GM04504 (cell line): Measurements from ENCODE around the gene SCO2.
A peak's percentile ranks its signal among the peaks of the same experiment; 100 is the strongest.

Experiments used
- DNase-seq: peaks from one replicate; pipeline ENCODE4 v3.0.0-alpha.2; 2012; ENCODE audit warnings: low read depth

The SCO2 gene

GRCh38 chr22:50498322-50498890, 27.0 kb downstream of the SCO2 start:
- DNase-seq, result peak; percentile 32

- DNase-seq, result no peak
Measured at GRCh38 chr22:50497093-50497492, 28.3 kb downstream of the SCO2 start.

GRCh38 chr22:50490531-50491308, 34.7 kb downstream of the SCO2 start:
- no peak for DNase-seq

- DNase-seq, result no peak
Measured at GRCh38 chr22:50489363-50490243, 35.8 kb downstream of the SCO2 start.

- DNase-seq, result no peak
Measured at GRCh38 chr22:50488886-50489285, 36.5 kb downstream of the SCO2 start.

DNA sequence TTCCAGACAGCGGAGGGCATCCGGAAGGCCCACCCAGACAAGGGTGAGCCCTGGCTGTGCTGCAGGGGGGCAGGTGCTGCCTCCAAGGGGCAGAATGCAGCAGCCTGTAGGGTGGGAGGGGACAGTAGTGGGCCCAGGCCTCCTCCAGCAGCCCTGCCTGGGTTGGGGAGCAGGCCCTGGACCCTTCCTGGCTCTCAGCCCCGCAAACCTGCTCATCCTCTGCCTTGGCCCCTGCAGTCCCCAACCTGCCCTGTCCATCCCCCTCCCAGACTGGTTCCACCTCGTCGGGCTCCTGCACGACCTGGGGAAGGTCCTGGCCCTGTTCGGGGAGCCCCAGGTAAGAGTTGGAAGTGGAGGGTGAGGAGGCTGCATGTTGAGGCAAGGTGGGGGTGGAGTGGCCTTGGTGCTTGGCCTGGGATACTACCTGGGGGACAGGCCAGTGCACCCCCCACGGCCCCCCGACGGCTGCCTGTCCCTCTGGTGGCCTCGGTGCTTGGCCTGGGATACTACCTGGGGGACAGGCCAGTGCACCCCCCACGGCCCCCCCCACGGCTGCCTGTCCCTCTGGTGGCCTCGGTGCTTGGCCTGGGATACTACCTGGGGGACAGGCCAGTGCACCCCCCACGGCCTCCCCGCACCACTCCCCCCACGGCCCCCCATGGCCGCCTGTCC, 37.3 kb downstream of the SCO2 start:
- DNase-seq, result no peak

GRCh38 chr22:50487290-50488005, 38.0 kb downstream of the SCO2 start:
- no peak for DNase-seq

DNA sequence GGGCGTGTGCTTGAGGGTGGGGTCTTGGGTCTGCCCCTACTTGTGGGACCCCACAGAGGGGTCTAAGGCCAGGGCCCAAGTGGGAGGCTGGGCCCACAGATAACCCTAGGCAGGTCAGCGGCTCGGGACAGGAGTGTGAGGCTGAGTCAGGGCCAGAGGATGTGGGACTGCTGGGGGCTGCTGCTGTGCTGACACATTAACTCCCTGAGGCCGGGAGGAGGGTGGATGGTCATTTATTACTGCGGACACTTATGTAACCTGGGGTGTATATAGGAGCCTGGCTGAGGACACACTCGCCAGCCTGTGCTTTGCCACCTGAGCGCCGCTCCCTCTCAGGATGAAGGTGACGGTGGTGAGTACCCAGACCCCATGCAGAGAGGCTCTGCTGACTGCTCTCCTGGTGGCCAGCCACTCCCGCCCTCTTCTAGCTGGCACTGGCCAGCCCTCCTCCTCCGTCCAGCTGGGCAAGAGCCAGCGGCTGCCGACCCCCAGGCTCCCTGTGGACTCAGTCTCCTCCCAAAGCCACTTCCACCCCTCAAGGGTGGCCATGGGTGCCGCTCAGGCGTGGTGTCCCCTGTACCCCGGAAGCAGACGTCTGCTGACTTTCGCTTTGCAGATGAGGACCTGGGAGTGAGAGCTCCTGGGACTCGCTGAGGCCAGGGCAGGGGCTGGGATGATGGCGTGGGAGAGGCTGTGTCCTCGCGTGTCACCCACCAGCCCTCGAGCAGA, 38.7 kb downstream of the SCO2 start, which contains the start of gene MIOX:
Gene MIOX, plus strand, starts transcription at position 299 of the 729 bp plus-strand sequence. Its CDS starts 39 bp downstream, at position 338.
- DNase-seq, result no peak

DNA sequence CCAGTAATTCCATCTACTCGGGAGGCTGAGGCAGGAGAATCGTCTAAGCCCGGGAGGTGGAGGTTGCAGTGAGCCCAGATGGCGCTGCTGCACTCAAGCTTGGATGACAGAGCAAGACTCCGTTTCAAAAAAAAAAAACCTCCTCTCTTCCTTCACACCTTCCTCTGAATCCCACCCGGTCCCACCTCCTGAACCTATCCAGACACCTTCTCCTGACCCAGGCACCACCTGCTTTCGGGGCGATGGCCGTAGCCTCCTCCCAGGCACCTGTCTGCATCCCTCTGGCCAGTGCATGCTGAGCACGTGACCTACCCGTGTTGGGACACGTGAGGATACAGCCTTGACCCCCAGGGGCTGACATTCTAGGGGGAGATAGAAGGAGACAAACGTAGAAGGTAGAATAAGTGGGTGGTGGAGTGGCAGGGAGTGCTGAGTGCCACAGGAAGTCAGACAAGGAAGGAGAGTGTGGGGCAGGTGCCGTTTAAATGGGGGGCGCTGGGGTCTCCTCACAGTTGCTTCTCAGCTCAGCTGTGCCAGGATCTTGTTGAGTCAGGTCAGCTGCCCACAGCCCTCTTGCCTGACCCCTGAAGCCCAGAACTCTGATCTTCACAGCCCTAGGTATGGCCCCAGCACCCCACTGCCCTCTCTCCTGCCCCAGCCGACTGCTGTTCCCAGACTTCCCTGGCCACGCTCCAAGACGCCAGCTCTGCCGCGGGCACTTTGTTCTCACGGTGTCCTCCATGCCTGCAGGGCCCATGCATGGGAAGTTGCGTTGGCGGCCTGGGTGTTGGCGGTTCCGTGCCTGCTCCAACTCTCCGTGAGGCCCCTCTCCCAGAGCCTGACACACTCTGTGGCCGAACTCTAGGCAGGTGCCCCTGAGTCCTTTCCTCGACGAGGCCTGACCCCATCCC, 39.9 kb downstream of the SCO2 start:
- DNase-seq, result no peak

GRCh38 chr22:50483977-50484853, 41.2 kb downstream of the SCO2 start:
- DNase-seq, result no peak

- DNase-seq, result no peak
Measured at GRCh38 chr22:50483556-50483955, 41.8 kb downstream of the SCO2 start.

GRCh38 chr22:50483106-50483505, 42.3 kb downstream of the SCO2 start:
- no peak for DNase-seq

DNA sequence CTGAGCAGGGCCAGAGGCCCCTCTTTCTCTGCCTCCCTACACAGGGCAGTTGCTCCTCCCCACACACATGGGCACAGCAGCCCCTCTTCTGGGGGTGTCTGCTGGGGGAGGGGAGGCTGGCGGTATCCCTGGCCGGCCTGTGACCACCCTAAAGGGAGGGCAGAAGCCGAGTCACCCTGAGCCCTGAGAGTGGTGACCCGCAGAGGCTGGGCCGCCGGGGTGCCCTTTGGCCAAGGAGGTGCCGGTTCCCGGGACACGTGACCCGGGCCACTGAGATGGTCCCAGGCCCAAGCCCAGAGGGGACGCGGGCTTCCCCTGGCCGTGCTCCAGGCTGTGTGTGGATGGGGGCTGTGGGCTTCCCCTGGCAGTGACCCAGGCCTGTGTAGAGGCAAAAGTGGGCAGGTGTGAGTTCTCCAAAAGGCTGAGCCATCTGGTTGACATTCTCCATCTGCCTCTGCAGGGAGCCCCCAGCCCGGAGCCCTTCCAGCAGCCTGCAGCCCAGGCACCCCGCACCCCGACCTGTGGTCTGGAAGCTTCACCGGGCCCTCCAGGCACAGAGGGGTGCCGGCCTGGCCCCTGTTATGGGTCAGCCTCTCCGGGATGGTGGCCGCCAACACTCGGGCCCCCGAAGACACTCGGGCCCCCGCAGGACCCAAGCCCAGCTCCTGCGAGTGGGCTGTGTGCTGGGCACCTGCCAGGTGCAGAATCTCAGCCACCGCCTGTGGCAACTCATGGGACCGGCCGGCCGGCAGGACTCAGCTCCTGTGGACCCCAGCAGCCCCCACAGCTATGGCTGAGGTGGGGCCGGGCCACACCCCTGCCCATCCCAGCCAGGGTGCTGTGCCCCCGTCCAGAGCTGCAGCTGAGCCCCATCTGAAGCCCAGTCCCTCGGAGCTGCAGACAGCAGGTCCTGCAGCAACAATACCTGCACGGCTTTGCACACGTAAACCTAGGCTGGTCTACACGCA, 43.0 kb downstream of the SCO2 start:
- no peak for DNase-seq

DNA sequence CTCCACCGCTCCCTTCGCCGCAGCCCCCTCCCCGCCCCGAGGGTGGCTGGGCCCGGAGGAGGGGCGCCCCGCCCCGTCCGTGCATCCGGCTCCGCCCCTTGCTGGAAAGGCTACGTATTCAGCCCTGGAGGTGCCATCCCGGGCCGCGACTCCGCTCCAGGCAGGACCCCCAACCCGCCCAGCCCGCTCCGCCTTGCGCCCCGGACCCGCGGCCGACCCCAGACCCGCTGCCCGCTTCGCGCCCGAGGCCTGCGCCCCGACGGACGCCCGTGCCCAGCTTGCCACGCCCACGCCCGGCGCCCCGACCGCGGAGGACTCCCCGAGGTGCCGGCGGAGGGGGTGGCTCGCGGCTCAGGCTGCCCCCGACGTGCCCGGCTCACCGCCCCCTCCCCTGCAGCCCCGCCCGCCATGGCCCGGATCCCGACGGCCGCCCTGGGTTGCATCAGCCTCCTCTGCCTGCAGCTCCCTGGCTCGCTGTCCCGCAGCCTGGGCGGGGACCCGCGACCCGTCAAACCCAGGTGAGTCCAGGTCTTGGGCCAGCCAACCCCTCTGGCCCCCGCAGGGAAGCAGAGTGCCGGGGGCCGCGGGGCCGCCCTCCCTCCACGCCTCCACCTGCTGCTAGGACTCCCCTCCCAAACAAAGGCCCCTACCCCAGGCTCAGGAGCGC, 43.8 kb downstream of the SCO2 start, which contains the start of gene ADM2:
Gene ADM2, plus strand, starts transcription at position 104 of the 667 bp plus-strand sequence. Its CDS starts 305 bp downstream, at position 409.
- DNase-seq, result no peak

DNA sequence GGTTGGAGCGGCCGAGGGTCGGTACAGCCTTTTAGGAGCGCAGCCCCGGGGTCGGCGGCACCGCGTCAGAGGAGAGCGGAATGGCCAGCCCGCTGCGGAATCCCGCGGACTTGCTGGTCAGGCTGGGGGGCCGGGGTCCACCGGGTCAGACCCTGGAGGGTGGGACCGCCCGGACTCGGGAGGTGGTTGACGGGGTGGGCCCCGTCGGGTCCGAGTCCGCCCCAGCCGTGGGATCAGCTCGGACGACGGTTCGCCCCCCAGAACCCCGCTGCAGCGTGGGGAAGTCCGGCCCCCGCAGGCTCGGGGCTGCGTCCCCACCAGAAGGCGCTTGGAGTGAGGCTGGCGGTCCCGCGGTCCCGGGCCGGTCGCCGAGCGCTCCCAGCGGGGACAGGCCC, 44.4 kb downstream of the SCO2 start:
- no peak for DNase-seq

GRCh38 chr22:50479721-50480120, 45.7 kb downstream of the SCO2 start:
- no peak for DNase-seq

DNA sequence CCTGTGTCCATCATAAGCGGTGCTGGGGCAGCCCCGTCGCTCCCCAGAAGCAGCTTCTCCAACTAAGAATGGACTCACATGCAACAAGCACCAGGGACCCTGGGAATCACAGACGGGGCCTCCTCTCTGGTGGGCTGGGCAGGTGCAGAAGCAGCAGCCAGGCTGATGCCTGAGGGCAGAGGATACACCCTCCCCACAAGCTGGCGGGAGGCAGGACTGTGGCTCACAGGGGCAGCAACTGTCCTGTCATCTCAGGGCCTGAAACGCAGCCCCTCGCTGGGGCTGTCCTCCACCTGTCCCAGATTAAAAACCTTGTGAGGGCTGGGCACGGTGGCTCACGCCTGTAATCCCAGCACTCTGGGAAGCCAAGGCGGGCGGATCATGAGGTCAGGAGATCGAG, 47.5 kb downstream of the SCO2 start:
- no peak for DNase-seq
